Epithelial cell of umbilical artery (primary cell): ENCODE measurements around the gene RPL37A. TPM values are rescaled to one million over a fixed set of nuclear protein-coding genes. Genes with fewer than 3 reads are reported as not detected.

ENCODE experiments used
- total RNA-seq: library from RNA; depleted of rRNA; stranded (reverse); fragments of >200 nt; gene quantifications from 2 replicates; pipeline ENCODE4 v1.2.3, GENCODE V29; 2014

Gene RPL37A
- total RNA-seq = 667 and 1,719 TPM in 2 replicates

GRCh38 chr2:216498379-216499352, at the start of gene RPL37A:
Gene RPL37A, plus strand, starts transcription at chr2:216498844. Its CDS starts 31 bp downstream, at chr2:216498875.

Other genes starting within 250 kb of the RPL37A start
- gene MARCHF4, start 126.4 kb upstream of the RPL37A start, total RNA-seq = 3.2 and 6.2 TPM in 2 replicates
- gene SMARCAL1, start 86.4 kb upstream of the RPL37A start, total RNA-seq = 5.5 and 10.5 TPM in 2 replicates
- 151 and 164 TPM in 2 replicates for gene IGFBP2, start 134.6 kb downstream of the RPL37A start, total RNA-seq
- 2.3 and 5.9 TPM in 2 replicates for gene IGFBP5, start 196.7 kb downstream of the RPL37A start, total RNA-seq